ENCODE data around the gene PRPF8.

- TF ChIP-seq CTCF (conservative IDR thresholded peaks at IDR 0.05; ENCODE audit: low read depth, low read length) (no peak), EZH2 (IDR thresholded peaks at IDR 0.05; ENCODE audit: borderline replicate concordance, low read depth, low read length, poor library complexity, severe bottlenecking) (no peak)
These were observed 30.5 kb upstream of the PRPF8 start for GRCh38 chr17:1714980-1715802.
